Stimulated activated naive CD8-positive, alpha-beta T cell treated with anti-CD3 and anti-CD28 coated beads, Interleukin-15, Interleukin-2, amounts not matched to agents 100 ng/mL and 50 ng/mL, for 24 hours (primary cell): ENCODE results near the gene MTCL1.
A peak's percentile ranks its signal among the peaks of the same experiment; 100 is the strongest.

Experiments used
- H3K27ac Mint-ChIP-seq: one replicate; pipeline ENCODE4 v1.8.0; 2021; ENCODE audit warnings: mild to moderate bottlenecking, mixed read lengths
- H3K27me3 Mint-ChIP-seq: one replicate; pipeline ENCODE4 v1.8.0; 2021; ENCODE audit warnings: mixed read lengths
- H3K36me3 Mint-ChIP-seq: one replicate; pipeline ENCODE4 v1.8.0; 2021; ENCODE audit warnings: low read depth, mixed read lengths
- H3K4me1 Mint-ChIP-seq: one replicate; pipeline ENCODE4 v1.8.0; 2021; ENCODE audit warnings: low read depth, mixed read lengths
- H3K4me3 Mint-ChIP-seq: one replicate; pipeline ENCODE4 v1.8.0; 2021; ENCODE audit warnings: mild to moderate bottlenecking, mixed read lengths
- H3K9me3 Mint-ChIP-seq: one replicate; pipeline ENCODE4 v1.8.0; 2021; ENCODE audit warnings: mixed read lengths

Gene MTCL1

DNA sequence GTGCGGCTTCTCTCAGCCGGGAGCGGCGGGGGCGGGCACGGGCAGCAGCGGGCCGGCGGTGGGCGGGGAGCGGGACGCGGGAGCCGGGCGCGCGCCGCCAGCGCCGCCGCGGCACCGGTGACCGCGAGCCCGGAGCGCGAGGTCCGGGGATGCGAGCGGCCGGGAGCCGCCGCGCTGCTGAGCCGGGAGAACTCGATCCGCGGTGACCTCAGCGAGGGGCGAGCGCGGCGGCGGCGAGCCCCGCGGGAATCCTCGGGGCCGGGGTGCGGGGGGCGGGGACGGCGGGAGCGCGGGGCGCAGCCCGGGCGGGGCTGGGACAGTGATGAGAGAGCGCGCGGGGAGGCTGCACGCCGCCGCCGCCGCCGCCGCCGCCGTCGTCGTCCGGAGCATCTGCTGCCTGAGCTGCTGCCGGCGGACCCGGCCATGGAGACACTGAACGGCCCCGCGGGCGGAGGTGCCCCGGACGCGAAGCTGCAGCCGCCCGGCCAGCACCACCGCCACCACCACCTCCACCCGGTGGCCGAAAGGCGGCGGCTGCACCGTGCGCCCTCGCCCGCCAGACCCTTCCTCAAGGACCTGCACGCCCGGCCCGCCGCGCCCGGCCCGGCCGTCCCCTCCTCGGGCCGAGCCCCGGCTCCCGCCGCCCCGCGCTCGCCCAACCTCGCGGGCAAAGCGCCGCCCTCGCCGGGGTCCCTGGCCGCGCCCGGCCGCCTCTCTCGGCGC lies at the start of gene MTCL1:
MTCL1 (plus strand) TSS at position 319 of the 723 bp plus-strand sequence; CDS start at position 424, 105 bp downstream.
- H3K4me1 Mint-ChIP-seq = peaks cover 16% of the 10 kb centered on the region
- H3K27me3 Mint-ChIP-seq = peaks cover 52% of the 10 kb centered on the region
- H3K9me3 Mint-ChIP-seq = no peaks in the 10 kb centered on the region
- no peak within 1 kb of the TSS for H3K27ac Mint-ChIP-seq
- H3K36me3 Mint-ChIP-seq = no peaks in the 10 kb centered on the region
- H3K4me3 Mint-ChIP-seq = peak within 1 kb of the TSS; percentile 85

DNA sequence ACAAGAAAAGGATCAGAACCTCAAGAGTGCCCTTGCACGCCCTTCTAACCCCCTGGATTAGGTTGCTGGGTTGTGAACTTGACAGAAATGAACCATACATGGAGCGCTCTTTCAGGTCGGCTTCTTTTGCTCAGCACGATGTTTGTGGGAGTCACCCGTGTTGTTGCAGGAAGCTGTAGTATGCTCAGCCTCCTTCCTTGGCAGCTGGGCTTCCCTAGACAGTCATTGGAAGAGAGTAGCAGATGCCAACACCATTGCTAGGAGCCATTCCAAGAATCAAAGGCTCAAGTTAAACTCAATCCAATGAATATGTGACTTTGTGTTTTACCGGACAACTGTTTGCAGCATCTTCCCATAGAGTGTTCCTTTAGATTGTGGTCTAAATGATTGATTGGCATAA lies 49.1 kb upstream of the MTCL1 start:
- Mint-ChIP-seq H3K9me3 (no peaks in the 10 kb centered on the region), H3K36me3 (no peaks in the 10 kb centered on the region), H3K27me3 (peaks cover 7% of the 10 kb centered on the region), H3K27ac (no peak overlapping the region), H3K4me3 (no peak overlapping the region), H3K4me1 (no peaks in the 10 kb centered on the region)

DNA sequence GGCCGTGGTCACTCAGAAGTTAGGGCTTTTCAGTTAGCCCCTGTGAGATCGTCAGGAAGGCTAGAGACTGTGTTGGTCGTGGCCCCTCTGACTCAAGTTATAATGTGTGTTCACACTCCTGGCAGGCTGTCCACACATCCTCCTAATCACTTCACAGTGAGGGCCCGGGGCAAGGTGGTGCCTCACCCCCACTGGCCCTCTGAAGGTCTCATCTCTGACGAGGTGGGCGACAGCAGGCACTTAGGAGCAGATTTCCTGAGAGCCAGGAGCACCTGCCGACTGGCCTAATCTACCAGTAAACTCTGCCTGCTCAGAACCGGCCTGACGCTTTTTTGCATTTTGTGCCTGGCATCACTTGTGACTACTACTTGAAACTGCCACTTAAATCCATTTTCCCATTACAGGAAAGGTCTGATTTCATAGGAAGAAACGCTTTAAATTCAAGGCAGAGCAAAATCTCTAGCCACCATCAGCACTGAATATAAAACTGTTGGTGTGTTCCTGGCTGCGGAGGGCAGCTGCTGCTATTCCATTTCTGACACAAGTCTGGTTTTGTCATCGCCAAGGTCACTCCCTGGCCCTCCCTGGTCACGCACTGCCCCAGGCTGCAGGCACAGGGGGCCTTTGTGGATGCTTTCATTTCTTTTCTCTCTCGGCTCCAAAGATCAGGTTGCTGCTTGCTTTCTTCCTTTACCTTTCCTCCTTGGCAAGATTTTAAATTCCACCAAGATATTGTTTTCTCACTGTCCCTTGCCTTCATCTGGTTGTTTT lies 48.1 kb upstream of the MTCL1 start:
- no peak overlapping the region for H3K27ac Mint-ChIP-seq
- no peaks in the 10 kb centered on the region for H3K36me3 Mint-ChIP-seq
- H3K9me3 Mint-ChIP-seq = no peaks in the 10 kb centered on the region
- H3K27me3 Mint-ChIP-seq = peaks cover 7% of the 10 kb centered on the region
- no peak overlapping the region for H3K4me3 Mint-ChIP-seq
- no peaks in the 10 kb centered on the region for H3K4me1 Mint-ChIP-seq

DNA sequence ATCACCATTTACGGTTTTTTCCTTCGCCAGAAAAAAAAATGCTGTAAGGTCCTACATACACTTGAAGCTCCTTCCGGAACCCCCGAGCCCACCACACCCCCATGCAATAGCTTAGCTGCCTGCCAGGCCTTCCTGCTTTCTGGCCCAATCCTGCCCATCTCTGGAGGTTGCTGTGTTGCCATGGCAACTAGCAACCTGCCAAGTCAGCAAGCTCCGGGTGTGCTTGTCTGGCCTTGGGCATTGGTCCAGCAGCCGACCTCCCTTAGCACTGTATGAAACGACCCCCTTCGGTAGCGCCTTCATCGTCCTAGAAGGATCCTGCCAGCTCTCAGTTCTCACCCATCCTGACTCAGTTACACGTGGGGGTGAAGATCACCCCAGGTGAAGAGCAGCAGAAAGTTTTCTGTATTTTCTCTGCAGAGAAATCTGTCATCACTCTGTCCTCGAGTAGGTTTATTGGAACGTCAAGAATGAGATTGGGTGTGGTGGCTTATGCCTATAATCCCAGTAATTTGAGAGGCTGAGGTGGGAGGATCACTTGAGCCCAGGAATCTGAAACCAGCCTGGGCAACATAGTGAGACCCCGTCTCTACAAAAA lies 47.4 kb upstream of the MTCL1 start:
- Mint-ChIP-seq H3K27me3 (peaks cover 7% of the 10 kb centered on the region), H3K36me3 (no peaks in the 10 kb centered on the region), H3K27ac (no peak overlapping the region), H3K4me3 (no peak overlapping the region), H3K4me1 (no peaks in the 10 kb centered on the region), H3K9me3 (no peaks in the 10 kb centered on the region)

DNA sequence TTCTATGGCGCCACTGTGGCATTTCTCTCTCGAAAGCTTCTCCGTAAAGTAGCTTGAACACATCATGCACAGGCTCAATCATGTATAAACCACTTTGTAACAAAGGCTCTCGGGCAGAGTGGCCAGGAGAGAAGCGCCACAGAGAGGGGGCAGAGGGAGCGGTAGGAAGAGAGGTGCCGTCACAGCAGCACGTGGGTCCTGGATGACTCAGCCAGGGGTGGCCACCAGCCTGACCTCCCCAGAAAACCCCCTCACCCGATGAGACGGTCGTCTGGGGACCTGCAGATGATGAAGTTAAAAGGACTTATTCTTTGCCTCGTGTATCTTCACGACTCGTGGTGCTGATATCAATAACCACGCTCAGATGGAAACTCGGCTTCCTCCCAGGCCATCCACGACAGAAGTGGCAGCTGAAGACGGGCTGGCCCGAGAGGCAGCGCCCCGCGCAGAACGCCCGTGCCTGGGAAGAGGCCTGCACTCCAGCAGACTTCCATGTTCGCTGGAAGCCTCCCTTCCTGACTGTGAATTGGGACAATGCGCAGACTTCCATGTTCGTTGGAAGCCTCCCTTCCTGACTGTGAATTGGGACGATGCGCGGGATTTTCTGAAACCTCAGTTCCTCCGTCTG lies 46.4 kb upstream of the MTCL1 start:
- no peak overlapping the region for H3K4me3 Mint-ChIP-seq
- H3K9me3 Mint-ChIP-seq = no peaks in the 10 kb centered on the region
- H3K27ac Mint-ChIP-seq = no peak overlapping the region
- H3K36me3 Mint-ChIP-seq = no peaks in the 10 kb centered on the region
- no peaks in the 10 kb centered on the region for H3K4me1 Mint-ChIP-seq
- peaks cover 1% of the 10 kb centered on the region for H3K27me3 Mint-ChIP-seq

DNA sequence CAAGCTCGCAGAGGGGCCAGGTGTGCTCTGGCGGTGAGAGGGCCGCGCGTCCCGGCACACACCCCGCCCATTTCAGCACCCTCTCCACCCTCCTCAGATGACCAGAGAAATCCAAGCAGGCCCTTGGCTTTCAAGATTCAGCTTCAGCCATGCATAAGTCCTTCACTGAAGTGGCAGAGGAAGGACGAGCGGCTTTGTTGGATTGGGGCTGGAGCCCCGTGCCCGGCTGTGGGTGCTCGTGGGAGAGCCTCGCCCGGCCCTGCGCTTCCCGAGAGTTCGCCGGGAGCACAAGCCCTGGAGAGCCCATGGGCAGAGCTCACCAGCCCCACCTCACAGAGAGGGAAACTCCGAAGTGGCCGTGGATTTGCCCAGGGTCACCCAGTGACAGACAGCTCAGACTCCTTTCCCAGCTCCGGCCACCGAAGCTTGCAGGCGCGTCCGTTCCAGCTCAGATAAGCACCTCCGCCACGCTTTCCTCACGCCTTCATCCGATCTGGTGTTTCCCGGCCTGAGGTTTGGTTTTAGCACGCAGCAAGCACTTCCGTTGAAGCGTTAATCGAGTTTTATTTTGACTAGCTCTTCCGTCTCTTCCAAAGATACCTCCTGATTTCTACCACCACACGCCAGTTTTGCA lies 45.6 kb upstream of the MTCL1 start:
- Mint-ChIP-seq H3K4me1 (no peaks in the 10 kb centered on the region), H3K4me3 (no peak overlapping the region), H3K9me3 (no peaks in the 10 kb centered on the region), H3K36me3 (no peaks in the 10 kb centered on the region), H3K27ac (no peak overlapping the region), H3K27me3 (no peaks in the 10 kb centered on the region)

DNA sequence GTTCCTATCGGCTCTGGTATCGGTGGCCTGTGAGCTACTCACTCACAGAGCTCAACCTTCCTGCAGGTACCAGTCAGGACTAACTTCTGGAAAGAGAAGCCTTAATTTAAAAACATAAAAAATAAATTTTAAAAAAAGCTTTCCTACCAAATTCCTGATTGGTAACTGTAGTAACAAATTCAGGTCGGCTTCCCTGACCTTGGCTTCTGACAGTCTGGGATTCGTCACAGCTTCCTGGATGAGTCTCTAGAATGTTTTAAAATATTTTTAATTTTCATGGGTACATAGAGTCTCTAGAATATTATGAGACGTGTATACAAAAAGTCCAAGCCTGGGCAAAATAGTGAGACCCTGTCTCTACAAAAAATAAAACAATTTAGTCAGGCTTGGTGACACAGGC lies 45.0 kb upstream of the MTCL1 start:
- Mint-ChIP-seq H3K9me3 (no peaks in the 10 kb centered on the region), H3K4me3 (no peak overlapping the region), H3K27ac (no peak overlapping the region)

DNA sequence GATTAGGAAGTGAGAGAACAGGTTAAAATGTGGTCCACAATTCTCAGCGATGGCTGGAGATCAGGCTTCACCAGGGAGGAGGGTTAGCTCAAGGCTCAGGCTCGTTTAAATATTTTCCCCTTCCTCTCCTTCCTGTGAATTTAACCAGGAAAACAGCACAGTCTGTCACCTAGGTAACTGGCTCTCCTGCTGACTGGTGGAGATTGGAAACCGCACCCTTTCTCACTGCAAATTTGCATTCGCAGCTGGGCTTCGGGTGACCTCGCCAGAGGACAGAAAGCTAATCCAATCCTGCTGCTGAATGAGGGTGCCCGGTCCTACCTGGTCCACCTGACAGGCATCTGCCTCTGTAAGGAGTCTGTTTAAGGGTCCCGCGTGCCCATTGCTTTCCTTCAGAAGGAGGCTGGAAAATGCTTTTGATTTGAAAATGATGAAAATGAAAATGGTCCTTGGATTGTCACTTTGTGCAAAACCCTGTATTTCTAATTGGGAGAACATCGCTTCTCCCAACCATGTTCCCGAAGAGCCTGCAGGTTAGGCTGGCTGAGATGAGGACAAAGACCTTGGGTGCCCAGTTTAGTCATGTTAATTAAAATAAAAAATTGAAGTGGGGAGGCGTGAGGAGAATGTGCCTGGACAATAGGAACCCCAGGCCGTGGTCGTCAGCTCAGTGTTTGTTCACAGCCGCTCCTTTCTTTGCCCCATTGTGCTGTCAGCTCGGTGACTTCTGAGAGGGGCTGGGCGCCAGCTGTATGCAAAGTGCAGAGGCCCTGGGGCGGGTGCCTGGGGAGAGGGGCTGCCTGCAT lies 43.4 kb upstream of the MTCL1 start:
- Mint-ChIP-seq H3K27ac (no peak overlapping the region), H3K27me3 (no peaks in the 10 kb centered on the region), H3K9me3 (no peaks in the 10 kb centered on the region), H3K36me3 (no peaks in the 10 kb centered on the region), H3K4me3 (no peak overlapping the region), H3K4me1 (no peaks in the 10 kb centered on the region)

More for the DNA sequence above, 45.0 kb upstream of the MTCL1 start:
- Mint-ChIP-seq H3K4me1 (no peaks in the 10 kb centered on the region), H3K36me3 (no peaks in the 10 kb centered on the region), H3K27me3 (no peaks in the 10 kb centered on the region)

DNA sequence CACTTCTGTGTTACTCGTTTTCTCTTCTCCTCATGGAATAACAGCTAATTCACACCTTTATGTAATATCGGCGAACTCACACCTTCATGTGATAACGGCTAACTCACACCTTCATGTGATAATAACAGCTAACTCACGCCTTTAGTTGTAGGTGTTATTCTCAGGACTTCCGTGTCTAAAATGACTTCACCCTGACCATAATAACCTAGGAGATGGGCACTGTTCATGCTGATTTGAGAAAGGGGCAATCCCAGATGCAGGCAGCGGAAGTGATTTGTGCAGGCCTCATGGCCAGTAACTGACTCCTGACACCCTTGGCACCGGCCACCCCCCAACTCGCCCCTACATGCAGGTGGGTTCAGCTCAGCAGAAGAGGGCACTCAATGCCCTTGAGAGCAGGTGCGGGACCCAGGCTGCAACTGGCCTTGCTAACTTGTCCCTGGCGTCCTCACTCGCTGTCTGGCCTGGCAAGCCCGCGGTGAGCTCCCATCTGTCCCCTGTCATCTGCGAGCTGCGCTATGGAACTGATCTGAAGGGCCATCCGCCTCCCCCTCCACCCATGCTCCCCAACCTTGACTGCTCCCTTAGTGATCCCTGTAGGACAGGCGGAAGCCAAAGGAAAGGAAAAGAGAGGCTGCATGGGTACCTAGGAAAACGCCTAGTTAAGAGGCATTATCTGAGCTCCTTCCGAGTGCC lies 42.6 kb upstream of the MTCL1 start:
- Mint-ChIP-seq H3K36me3 (no peaks in the 10 kb centered on the region), H3K4me3 (no peak overlapping the region), H3K9me3 (no peaks in the 10 kb centered on the region), H3K27me3 (no peaks in the 10 kb centered on the region), H3K27ac (no peak overlapping the region), H3K4me1 (no peaks in the 10 kb centered on the region)

DNA sequence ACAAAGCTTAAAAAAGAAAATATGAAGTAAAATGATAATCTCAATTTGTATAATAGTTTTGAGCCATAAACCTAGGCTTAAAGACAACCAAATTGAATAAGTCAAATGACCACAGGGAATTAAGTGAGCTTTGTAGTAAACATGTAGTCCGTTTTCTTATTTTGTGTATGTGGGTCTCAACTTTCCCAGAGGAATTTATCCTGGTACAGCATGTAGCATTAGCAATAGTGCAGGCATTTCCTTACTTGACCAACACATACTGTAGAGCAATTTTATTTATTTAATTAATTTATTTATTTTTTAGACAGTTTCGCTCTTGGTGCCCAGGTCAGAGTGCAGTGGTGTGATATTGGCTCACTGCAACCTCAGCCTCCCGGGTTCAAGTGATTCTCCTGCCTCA lies 37.5 kb upstream of the MTCL1 start:
- H3K27ac Mint-ChIP-seq = no peak overlapping the region
- H3K4me3 Mint-ChIP-seq = no peak overlapping the region
- H3K36me3 Mint-ChIP-seq = no peaks in the 10 kb centered on the region
- no peaks in the 10 kb centered on the region for H3K27me3 Mint-ChIP-seq
- H3K9me3 Mint-ChIP-seq = no peaks in the 10 kb centered on the region
- no peaks in the 10 kb centered on the region for H3K4me1 Mint-ChIP-seq

DNA sequence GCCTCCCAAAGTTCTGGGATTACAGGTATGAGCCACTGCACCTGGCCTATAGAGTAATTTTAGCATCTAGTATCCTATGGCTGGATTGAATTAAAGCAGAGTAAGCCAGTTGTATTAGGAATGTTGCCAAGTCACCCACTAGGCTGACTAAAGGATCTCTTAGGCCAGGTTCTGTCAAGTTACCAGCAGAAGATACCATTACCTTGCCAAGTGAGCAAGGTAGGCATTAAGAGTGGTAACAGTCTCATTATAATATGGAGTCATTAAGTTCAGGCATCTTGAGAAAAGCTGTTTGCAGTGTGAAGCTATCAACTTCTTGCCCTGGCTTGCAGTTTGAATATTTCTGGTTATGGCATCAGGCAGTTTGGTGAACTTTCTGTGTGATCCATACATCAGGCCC lies 37.0 kb upstream of the MTCL1 start:
- Mint-ChIP-seq H3K4me1 (no peaks in the 10 kb centered on the region), H3K4me3 (no peak overlapping the region), H3K27me3 (no peaks in the 10 kb centered on the region), H3K27ac (no peak overlapping the region), H3K36me3 (no peaks in the 10 kb centered on the region), H3K9me3 (no peaks in the 10 kb centered on the region)

DNA sequence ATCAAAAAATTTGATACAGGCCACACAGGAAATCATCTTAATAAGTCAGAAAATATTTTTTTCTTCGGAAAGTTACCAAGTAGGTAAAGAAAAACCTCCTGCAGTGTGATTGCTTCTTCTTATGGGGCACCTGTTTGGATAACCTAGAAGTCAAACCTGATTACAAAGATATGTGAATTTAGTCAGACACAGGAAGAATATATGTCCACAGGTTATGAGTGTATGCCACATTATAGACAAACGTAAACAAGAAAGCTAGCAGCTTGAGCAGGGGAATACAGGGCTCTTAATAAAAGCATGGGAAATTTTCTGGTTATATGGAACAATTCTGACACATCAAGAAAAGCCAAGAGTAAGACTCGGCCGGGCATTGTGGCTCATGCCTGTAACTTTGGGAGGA lies 35.8 kb upstream of the MTCL1 start:
- Mint-ChIP-seq H3K27me3 (no peaks in the 10 kb centered on the region), H3K27ac (no peak overlapping the region), H3K4me1 (no peaks in the 10 kb centered on the region), H3K9me3 (no peaks in the 10 kb centered on the region), H3K4me3 (no peak overlapping the region), H3K36me3 (no peaks in the 10 kb centered on the region)

DNA sequence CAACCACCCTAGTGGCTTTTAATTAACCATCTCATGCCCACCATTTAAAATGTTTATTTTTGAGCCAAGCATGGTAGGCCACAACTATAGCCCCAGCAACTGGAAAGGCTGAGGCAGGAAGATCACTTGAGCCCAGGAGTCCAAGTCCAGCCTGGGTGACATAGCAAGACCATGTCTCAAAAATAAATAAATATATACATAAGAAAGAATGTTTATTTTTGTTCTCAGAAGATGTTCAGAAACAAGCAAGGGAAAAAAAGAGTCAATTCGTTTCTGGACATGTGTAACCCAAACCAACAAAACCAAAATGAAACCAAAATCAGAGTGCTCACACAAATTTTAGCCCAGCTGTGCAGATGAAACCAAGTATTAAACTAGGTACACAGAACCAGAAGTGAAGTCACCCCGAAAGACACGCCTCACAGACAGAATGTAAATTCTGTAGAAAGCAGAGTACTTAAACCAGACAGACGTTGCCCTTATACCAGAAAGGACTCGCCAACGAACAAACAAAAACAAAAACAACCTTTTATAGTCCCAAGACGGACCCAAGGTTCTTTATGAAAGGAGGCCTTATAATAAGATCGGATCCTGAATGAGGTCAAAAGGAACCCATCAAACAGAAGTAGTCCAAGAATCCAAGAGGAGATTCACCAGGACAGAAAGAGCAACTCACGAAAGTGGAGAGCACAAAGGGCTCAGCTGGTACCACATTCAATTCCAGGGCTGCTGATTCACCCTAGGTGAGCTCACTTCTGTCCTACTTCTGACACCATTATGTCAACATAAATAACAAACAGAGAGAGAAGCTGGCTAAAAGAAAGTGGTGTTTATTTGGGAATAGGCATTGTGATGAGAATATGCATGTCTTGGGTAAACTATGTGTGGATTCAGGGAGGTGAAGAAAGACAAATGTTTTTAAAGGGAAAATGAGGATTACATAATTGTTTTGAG lies 31.8 kb upstream of the MTCL1 start:
- Mint-ChIP-seq H3K4me3 (no peak overlapping the region), H3K9me3 (no peaks in the 10 kb centered on the region)

More for the DNA sequence above, 31.8 kb upstream of the MTCL1 start:
- Mint-ChIP-seq H3K27ac (no peak overlapping the region), H3K36me3 (no peaks in the 10 kb centered on the region), H3K4me1 (no peaks in the 10 kb centered on the region), H3K27me3 (no peaks in the 10 kb centered on the region)
